Activated effector memory CD4-positive, alpha-beta T cell treated with Interleukin-2 at 50 U/mL for 16 hours (primary cell): ENCODE results near the gene ANO8.
"Not testable (repeated sequence)": the region's sequence is repeated elsewhere in the genome, so short reads cannot be mapped to it uniquely, and the experiment has no call there.

Source experiments
- DNase-seq: peaks from one replicate; pipeline ENCODE4 v3.0.0-alpha.2; 2020

ANO8 gene

GRCh38 chr19:17334414-17335409, at the start of gene ANO8:
Gene ANO8 (minus strand): TSS chr19:17334855. CDS start chr19:17334670, 185 bp downstream.
- DNase-seq = peak; percentile 94

GRCh38 chr19:17380426-17381138, 45.9 kb upstream of the ANO8 start:
- DNase-seq = no peak

DNA sequence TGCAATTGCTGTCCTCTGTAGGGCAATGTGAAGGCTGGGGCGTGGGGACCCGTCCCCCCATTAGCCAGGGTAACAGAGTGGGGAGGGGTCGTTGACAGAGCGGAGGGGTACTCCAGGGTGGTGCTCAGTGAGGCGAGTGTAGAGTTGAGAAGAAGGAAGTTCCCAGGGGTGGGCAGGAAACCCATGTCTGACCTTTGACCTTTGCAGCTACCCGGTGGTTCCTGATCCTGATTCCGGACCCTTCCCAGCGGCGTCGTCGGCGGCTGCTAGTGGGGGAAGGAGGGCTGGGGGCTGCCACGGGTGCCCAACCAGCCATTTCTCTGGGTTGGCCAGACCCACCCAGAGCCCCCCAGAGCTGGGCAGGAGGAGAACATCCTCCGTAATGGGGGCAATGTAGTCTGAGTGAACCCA, 44.6 kb upstream of the ANO8 start:
- DNase-seq = no peak

DNA sequence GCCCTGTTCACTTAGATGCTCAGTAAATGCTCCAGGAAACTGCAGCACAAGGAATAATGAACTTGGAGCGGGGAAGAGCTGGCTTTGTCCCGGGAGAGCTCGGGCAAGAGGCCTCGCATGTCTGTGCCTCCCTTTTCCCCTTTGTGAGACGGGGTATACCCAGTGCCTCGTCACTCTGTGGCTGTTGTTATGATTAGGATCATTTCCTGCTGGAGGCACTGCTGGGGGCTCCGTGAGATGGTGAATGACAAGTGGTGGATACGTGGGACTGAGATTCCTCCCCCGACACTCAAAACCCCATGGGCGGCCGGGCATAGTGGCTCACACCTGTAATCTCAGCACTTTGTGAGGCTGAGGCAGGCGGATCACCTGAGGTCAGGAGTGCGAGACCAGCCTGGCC, 43.6 kb upstream of the ANO8 start:
- DNase-seq = no peak

GRCh38 chr19:17376935-17377600, 42.4 kb upstream of the ANO8 start, which contains the start of gene PLVAP:
Gene PLVAP (minus strand): TSS chr19:17377342. CDS start chr19:17377288, 54 bp downstream.
- no peak for DNase-seq

DNA sequence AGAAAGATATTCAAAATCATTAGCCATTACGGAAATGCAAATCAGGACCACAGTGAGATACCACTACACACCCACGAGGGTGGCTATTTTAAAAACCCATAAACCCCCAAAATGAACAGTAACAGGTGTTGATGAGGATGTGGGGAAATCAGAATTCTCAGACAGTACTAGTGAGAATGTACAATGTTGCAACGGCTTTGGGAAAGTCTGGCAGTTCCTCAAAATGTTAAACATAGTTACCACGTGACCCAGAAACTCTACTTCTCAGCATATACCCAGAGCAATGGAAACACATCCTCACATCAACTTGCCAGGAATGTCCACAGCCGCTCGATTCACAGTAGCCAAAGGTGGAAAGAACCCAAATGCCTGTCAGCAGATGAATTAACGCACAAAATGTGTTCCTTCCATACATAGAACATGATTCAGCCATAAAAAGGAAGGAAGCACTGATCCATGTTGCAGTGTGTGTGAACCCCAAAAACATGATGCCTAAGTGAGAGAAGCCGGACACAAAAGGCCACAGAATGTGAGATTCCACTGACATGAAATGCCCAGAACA, 35.5 kb upstream of the ANO8 start:
- no peak for DNase-seq

DNA sequence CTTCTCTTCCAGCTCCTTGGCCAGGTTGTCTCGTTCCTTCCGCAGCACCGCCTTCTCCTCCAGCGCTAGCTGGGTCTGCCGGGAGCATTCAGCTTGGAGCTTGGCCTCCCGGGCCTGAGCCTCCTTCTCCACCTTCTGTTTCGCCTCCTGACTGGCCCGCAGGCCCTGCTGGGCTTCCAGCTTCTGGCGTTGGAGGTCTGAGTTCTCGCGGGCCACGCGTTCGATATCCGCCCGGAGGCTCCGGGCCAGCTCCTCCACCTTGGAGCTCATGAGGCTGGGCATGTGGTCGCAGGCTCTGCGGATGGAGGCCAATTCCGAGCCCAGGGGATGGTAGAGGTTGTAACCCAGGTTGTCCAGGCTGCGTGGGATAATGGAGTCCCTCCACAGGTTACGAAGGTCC, 30.7 kb upstream of the ANO8 start:
- DNase-seq = no peak

- not testable (repeated sequence) for DNase-seq
These were observed 29.4 kb upstream of the ANO8 start for GRCh38 chr19:17363852-17364605.

- DNase-seq = no peak
These were observed 25.5 kb upstream of the ANO8 start for GRCh38 chr19:17359905-17360800.

DNA sequence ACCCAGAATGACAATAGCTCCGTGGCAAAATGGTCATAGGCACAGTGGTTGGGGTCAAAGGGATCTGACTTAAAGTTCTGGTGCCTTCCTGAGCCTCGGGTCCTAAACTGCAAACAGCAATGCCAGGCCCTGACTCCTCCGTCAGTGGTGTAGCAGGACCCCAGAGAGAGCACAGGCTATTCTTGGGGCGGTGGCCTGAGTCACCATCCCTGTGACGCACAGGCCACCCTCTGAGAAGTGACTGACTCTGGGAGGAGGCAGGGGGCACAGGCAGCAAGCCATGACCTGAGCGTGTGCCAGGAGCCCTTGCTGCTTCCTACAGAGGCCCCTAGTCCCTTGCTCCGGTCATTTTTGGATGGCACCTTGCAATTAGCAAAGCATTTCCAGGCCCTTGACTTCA, 23.7 kb upstream of the ANO8 start:
- DNase-seq = no peak

DNA sequence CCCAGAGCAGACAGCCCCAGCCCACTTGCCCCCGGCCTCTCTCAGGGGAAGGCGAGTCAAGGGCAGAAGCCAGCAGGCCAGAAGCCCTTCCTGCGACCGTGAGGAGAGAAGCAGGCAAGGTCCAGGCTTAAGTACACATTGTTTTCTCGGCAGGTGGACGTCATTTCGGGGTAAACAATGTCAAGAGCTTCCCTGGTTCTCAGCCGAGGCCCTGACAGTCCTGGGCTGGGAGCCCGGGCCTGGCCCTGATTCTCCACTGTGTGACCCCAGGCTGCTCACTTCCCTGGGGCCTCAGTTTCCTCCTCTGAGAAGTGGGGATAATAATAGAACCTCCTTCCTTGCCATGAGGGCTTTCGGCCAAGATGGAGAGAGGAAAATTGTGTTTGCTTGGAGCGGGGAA, 23.1 kb upstream of the ANO8 start:
- no peak for DNase-seq

DNA sequence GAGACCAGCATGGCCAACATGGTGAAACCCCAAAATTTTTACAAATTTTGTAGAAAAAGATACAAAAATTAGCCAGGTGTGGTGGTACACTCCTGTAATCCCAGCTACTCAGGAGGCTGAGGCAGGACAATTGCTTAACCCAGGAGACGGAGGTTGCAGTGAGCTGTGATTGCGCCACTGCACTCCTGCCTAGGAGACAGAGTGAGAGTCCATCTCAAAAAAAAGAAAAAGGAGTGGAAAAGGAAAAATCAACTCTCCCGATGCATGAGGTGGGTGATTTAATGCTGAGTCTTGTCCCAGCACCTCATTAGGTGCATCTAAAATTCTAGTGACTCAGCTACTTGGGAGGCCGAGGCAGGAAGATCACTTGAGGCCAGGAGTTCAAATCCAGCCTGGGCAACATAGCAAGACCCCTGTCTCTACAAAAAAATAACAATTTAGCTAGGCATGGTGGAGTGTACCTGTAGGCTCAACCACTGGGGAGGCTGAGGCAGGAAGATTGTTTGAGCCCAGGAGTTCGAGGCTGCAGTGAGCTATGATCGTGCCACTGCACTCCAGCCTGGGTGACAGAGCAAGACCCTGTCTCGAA, 22.5 kb upstream of the ANO8 start:
- no peak for DNase-seq

GRCh38 chr19:17353386-17353785, 18.7 kb upstream of the ANO8 start:
- DNase-seq = no peak

DNA sequence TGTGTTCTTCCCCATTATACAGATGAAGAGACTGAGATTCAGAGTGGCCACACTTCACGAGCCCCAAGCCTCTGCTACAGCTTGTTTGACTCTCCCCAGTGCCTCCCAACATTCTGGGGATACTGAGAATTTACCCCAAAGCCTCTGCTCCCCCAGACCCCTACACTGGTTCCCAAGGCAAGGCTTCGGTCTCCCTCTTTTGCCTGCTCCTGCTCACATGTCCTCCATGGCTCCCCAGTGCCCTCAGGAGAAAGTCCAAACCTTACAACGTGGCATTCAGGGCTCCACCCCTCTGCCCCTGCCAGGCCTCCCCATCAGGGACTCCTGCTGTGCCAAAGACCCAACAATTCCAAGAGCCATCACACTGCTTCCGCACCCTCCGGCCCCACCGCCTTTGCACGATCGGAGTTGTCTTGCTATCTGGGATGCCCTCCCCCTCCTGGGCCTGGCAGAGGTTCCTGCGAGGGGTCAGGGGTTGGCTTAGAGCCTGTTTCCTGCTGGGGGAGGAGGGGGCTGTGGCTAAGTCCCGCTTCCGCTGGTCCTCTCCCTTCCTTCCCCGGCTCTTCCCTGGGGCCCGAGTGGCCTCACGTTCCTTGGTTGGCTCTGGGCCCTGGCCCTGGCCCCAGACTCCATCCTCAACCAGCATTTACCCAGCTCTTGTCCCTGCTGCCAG, 18.1 kb upstream of the ANO8 start:
- no peak for DNase-seq

- no peak for DNase-seq
These were observed 17.3 kb upstream of the ANO8 start for GRCh38 chr19:17351815-17352435.

DNA sequence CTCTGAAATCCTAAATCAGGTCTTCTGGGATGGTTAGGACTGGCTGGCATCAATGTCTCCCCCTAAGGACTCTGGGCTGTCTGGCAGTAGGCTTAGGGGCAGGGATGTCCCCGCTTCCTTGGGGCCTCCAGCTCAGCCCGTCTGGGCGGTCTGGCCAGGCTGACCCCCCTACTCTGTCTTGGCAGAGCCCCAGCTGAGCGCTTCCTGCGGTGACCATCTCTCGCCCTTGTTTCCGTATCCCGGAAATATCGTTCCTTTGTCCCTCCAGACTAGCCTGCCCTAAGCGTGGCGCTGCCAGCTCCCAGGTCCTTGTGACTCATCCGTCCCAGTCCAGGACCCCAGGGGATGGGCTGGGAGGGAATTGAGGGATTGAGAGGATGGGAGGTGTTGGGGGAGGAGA, 14.0 kb upstream of the ANO8 start:
- DNase-seq = no peak

DNA sequence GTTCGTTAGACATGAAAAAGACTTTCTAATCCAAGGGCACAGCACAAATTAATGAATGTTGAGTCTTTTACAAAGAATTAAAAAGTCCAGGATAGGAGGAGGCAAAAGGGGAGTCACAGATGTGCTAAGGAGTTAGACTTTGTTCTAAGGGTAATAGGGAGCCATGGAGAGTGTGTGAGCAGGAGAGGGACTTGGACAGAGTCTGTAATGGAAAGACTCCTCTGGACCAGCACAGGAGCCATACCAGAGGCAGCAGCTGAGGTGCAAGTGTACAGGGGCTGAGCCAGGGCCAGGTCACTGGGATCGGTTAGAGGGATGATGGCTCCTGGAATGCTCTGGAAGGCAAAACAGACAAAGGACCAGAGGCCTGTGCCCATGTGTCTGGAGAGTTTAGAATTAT, 13.2 kb upstream of the ANO8 start:
- no peak for DNase-seq

DNA sequence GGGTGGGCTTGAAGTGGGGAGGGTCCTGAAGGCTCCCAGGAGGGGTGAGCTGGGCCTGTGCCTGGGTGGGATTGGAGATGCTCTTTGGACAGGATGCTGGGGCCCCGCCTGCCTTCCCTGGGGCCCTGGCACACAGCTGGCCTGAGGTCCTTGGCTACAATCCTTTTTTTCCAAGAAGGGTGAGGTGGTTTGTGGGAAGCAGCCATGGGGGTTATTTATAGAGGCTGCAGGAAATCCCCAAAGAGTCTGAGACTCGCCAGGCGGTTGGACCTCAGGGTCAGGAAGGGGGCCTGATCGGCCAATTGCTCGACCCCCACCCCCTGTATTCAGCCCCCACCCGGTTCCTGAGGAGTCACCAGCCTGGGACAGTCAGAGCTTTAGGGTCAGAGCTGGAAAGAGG, 12.7 kb upstream of the ANO8 start:
- DNase-seq = no peak

DNA sequence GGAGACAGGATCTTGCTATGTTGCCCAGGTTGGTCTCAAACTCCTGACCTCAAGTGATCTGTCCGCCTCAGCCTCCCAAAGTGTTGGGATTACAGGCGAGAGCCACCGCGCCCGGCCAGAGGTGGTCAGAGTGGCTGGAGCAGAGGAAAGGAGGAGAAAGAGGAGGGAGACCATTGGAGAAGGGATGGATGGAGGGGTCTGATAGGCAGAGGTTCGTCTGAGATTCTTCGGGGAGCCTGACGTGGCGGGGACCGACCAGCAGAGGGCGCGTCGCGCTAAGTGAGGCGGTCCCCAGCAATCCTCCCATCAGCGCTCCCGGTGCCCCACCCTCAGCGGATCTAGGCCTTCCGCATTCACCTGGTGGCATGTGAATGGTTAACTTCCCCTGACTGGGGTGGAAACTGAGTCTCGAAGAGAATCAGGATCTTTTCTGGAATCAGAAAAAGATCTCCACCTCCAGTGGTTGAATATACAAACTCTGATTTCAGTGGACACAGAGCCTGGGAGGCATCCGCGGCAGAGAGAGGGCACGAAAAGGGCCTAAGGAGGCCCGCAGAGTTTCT, 11.5 kb upstream of the ANO8 start:
- DNase-seq = peak; percentile 59
